ENCODE data around the gene LAMA1. TPM values are rescaled to one million over a fixed set of nuclear protein-coding genes. Genes with fewer than 3 reads are reported as not detected.
"Not testable (repeated sequence)": the region's sequence is repeated elsewhere in the genome, so short reads cannot be mapped to it uniquely, and the experiment has no call there.

The LAMA1 gene
- total RNA-seq, 4 donors from 2014 or later, result under 0.01 to 1.0 (median 0.60) TPM

- Histone ChIP-seq H3K4me1 (no peaks in the 10 kb centered on the region), H3K36me3 (no peaks in the 10 kb centered on the region), H3K27ac (no peak overlapping the region), H3K27me3 (no peaks in the 10 kb centered on the region), H3K9me3 (no peaks in the 10 kb centered on the region), H3K4me3 (no peak overlapping the region)
- no peak for TF ChIP-seq POLR2AphosphoS5 (IDR thresholded peaks at IDR 0.05)
- no peak for TF ChIP-seq CTCF (IDR thresholded peaks at IDR 0.05)
- no peak for TF ChIP-seq EP300 (IDR thresholded peaks at IDR 0.05)
- no peak for ATAC-seq
- 85 to 99% methylated on average over 4 of the region's 4 CpGs for WGBS, 2 donors (ENCODE audit: low coverage in 1 of 2)
Observed at GRCh38 chr18:6939972-6940371, 177.6 kb downstream of the LAMA1 start.

GRCh38 chr18:6938403-6938802 is 179.2 kb downstream of the LAMA1 start:
- not testable (repeated sequence) for H3K27ac ChIP-seq, H3K4me1 ChIP-seq, H3K4me3 ChIP-seq, H3K27me3 ChIP-seq, ATAC-seq, H3K36me3 ChIP-seq, H3K9me3 ChIP-seq
- 69 to 86% methylated on average over 2 of the region's 2 CpGs for WGBS, 2 donors (ENCODE audit: low coverage in 1 of 2)

- WGBS, 2 donors (ENCODE audit: low coverage in 1 of 2), result 66 to 90% methylated on average over 4 to 5 of the region's 7 CpGs
Observed at GRCh38 chr18:6938003-6938402, 179.6 kb downstream of the LAMA1 start.

GRCh38 chr18:6934859-6935258 is 182.7 kb downstream of the LAMA1 start:
- 90 to 100% methylated on average over 1 of the region's 1 CpG for WGBS, 2 donors (ENCODE audit: low coverage in 1 of 2)
- Histone ChIP-seq H3K4me1 (no peaks in the 10 kb centered on the region), H3K27ac (no peak overlapping the region), H3K4me3 (no peak overlapping the region), H3K27me3 (no peaks in the 10 kb centered on the region), H3K36me3 (no peaks in the 10 kb centered on the region), H3K9me3 (no peaks in the 10 kb centered on the region)
- ATAC-seq, result no peak
- TF ChIP-seq POLR2AphosphoS5 (IDR thresholded peaks at IDR 0.05) (no peak), POLR2A (IDR thresholded peaks at IDR 0.05) (no peak), EP300 (IDR thresholded peaks at IDR 0.05) (no peak), CTCF (IDR thresholded peaks at IDR 0.05) (no peak)

More at GRCh38 chr18:6938003-6938402, 179.6 kb downstream of the LAMA1 start:
- Histone ChIP-seq H3K27ac (no peak overlapping the region), H3K36me3 (no peaks in the 10 kb centered on the region), H3K4me1 (no peaks in the 10 kb centered on the region), H3K27me3 (no peaks in the 10 kb centered on the region), H3K9me3 (no peaks in the 10 kb centered on the region), H3K4me3 (no peak overlapping the region)
- no peak for ATAC-seq
- TF ChIP-seq POLR2A (IDR thresholded peaks at IDR 0.05) (no peak), EP300 (IDR thresholded peaks at IDR 0.05) (no peak), POLR2AphosphoS5 (IDR thresholded peaks at IDR 0.05) (no peak), CTCF (IDR thresholded peaks at IDR 0.05) (no peak)

GRCh38 chr18:6929370-6930102 is 188.1 kb downstream of the LAMA1 start:
- Histone ChIP-seq H3K9me3 (no peaks in the 10 kb centered on the region), H3K27ac (no peak overlapping the region), H3K36me3 (no peaks in the 10 kb centered on the region), H3K27me3 (no peaks in the 10 kb centered on the region), H3K4me3 (no peak overlapping the region), H3K4me1 (no peaks in the 10 kb centered on the region)
- WGBS, 2 donors (ENCODE audit: low coverage in 1 of 2), result 95 to 100% methylated on average over 2 to 11 of the region's 45 CpGs
- ATAC-seq, result no peak
- TF ChIP-seq CTCF (IDR thresholded peaks at IDR 0.05), result no peak
